Ishikawa (cell line): Measurements from ENCODE around the gene CXCL13.

Experiments
- CEBPB ChIP-seq: IDR thresholded peaks from 2 replicates; pipeline ENCODE4 v1.6.1; 2012
- CREB1 ChIP-seq: IDR thresholded peaks from 2 replicates; pipeline ENCODE4 v1.6.1; 2012; ENCODE audit warnings: low read depth
- EGR1 ChIP-seq: IDR thresholded peaks from 2 replicates; pipeline ENCODE4 v1.6.1; 2012
- EP300 ChIP-seq: IDR thresholded peaks from 2 replicates; pipeline ENCODE4 v1.6.1; 2012; ENCODE audit warnings: borderline replicate concordance
- FOXM1 ChIP-seq: IDR thresholded peaks from 2 replicates; pipeline ENCODE4 v1.6.1; 2012; ENCODE audit warnings: low read depth, borderline replicate concordance
- NFIC ChIP-seq: IDR thresholded peaks from 2 replicates; pipeline ENCODE4 v1.6.1; 2012
- RAD21 ChIP-seq: IDR thresholded peaks from 2 replicates; pipeline ENCODE4 v1.6.1; 2012; ENCODE audit warnings: low read depth
- TAF1 ChIP-seq: IDR thresholded peaks from 2 replicates; pipeline ENCODE4 v1.6.1; 2012; ENCODE audit warnings: low read depth, mild to moderate bottlenecking
- TCF12 ChIP-seq: IDR thresholded peaks from 2 replicates; pipeline ENCODE4 v1.6.1; 2012; ENCODE audit warnings: low read depth
- TEAD4 ChIP-seq: IDR thresholded peaks from 2 replicates; pipeline ENCODE4 v1.6.1; 2012
- YY1 ChIP-seq: IDR thresholded peaks from 2 replicates; pipeline ENCODE4 v1.6.1; 2012; ENCODE audit warnings: low read depth
- ZBTB7A ChIP-seq: IDR thresholded peaks from 2 replicates; pipeline ENCODE4 v1.6.1; 2012; ENCODE audit warnings: low read depth
- TF ChIP-seq, protein P1 (sequence below): IDR thresholded peaks from 2 replicates; pipeline ENCODE4 v1.6.1; 2012
- TF ChIP-seq, protein P2 (sequence below): IDR thresholded peaks from 2 replicates; pipeline ENCODE4 v1.6.1; 2012
- TF ChIP-seq, protein P3 (sequence below): IDR thresholded peaks from 2 replicates; pipeline ENCODE4 v1.6.1; 2012; ENCODE audit warnings: low read depth, mild to moderate bottlenecking

Gene CXCL13, protein sequence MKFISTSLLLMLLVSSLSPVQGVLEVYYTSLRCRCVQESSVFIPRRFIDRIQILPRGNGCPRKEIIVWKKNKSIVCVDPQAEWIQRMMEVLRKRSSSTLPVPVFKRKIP

DNA sequence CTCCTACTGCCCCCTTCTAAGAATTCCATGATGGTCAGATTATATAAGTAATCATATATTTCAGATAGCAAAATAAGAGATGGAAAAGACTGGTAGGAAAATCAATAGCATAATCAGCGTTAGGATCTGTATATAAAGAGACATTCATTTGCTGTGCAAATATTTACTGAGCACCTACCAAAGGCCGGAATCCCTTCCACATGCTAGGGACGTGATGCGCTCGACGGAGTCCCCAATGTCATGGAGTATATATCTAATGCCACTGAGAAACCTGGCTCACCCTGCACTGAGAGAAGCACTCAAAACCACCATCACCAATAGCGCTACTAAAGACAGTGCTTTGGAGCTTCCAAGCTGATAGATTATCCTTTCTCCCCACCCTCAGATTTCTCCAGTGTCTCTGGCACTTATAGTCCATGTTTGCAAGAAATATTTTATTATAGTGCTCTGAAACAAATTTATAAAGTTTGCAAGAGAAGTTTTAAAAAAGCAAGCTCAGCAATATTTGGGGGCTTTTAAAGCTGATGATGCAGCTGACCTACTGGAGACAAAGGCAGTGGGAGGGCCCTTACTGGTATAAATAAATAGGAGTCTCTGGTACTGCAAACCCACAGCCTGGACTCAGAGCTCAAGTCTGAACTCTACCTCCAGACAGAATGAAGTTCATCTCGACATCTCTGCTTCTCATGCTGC lies at the start of gene CXCL13:
Gene CXCL13, plus strand, starts transcription at position 611 of the 693 bp plus-strand sequence. Its CDS starts 46 bp downstream, at position 657.
- TF ChIP-seq RAD21, result no peak
- TF ChIP-seq TAF1, result no peak
- no peak for TF ChIP-seq EP300
- no peak for TF ChIP-seq ZBTB7A

DNA sequence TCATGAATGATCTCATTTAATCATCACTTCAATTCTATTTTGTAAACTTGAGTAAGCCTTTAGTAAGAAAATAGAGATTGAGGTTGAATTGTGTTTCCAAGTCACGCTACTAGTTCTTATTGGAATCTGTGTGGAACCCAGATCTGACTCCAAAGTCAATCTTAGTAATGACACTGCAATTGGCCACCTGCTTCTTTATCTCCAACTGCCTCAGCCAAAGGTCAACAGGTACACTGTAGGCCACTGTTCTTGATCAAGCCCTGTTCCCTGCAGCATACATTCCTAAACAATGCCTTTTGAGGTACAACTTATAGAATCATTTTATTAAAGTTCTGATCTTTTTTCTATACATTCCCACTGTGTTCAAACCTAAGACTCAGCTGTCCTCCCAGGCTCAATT lies 45.5 kb upstream of the CXCL13 start:
- TF ChIP-seq RAD21, result no peak
- TF ChIP-seq FOXM1, result no peak
- no peak for TF ChIP-seq CEBPB

DNA sequence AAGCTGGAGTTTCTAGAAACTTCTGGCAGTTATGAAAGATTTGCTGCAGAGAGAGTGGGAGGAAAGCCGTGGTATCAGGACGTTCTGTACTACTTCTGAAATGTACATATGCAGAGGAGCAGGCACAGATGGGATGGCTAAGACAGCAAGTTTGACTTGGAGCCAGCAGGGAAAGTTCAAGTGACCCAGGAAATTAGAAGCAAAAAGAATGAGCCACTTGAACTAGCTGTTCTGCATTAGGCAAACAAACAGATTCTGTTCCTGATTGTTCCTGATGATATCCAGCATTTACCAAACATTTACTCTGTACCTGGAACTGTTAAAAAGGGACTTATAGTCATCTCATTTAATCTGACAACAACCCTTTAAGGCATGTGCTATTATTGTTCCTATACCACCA lies 41.4 kb upstream of the CXCL13 start:
- TF ChIP-seq FOXM1, result no peak
- TF ChIP-seq TAF1, result no peak
- no peak for TF ChIP-seq ZBTB7A
- no peak for TF ChIP-seq TEAD4
- TF ChIP-seq, protein P1, sequence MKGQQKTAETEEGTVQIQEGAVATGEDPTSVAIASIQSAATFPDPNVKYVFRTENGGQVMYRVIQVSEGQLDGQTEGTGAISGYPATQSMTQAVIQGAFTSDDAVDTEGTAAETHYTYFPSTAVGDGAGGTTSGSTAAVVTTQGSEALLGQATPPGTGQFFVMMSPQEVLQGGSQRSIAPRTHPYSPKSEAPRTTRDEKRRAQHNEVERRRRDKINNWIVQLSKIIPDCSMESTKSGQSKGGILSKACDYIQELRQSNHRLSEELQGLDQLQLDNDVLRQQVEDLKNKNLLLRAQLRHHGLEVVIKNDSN, result no peak
- TF ChIP-seq EGR1, result no peak
- no peak for TF ChIP-seq RAD21
- no peak for TF ChIP-seq CEBPB
- no peak for TF ChIP-seq TCF12
- TF ChIP-seq YY1, result no peak
- TF ChIP-seq, protein P2, sequence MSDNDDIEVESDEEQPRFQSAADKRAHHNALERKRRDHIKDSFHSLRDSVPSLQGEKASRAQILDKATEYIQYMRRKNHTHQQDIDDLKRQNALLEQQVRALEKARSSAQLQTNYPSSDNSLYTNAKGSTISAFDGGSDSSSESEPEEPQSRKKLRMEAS, result no peak
- TF ChIP-seq EP300, result no peak
- no peak for TF ChIP-seq NFIC

DNA sequence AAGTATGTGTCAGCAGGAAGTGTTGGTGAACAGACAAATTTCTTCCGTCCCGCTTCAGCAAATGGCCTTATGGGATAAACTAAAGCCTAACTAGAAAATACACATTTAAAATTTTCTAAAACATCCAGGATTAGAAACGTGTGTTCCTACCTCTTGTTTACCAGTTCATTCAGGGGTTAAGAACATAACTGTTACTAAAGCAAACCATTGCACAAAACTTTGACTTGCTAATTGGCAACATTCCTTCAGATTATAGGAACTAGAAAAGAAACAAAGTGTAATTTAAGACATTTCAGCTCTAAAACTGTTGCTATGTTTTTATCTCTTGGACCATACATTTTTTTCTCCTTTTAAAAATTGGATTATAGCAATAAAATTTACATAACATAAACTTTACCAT lies 39.5 kb upstream of the CXCL13 start:
- TF ChIP-seq ZBTB7A, result no peak

DNA sequence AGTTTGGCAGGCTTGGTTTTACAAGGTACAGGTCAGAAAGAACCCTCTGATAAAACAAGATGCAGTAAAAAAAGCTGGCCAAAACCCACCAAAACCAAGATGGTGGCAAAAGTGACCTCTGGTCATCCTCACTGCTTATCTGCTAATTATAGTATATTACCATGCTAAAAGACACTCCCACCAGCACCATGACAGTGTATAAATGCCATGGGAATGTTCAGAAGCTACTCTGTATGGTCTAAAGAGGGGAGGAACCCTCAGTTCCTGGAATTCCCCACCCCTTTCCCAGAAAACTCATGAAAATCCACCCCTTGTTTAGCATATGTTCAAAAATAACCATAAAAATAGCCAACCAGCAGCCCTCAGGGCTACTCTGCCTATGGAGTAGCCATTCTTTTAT lies 38.1 kb upstream of the CXCL13 start:
- TF ChIP-seq TEAD4, result no peak
- no peak for TF ChIP-seq TCF12
- TF ChIP-seq, protein P2, result no peak
- no peak for TF ChIP-seq EGR1
- TF ChIP-seq, protein P3, sequence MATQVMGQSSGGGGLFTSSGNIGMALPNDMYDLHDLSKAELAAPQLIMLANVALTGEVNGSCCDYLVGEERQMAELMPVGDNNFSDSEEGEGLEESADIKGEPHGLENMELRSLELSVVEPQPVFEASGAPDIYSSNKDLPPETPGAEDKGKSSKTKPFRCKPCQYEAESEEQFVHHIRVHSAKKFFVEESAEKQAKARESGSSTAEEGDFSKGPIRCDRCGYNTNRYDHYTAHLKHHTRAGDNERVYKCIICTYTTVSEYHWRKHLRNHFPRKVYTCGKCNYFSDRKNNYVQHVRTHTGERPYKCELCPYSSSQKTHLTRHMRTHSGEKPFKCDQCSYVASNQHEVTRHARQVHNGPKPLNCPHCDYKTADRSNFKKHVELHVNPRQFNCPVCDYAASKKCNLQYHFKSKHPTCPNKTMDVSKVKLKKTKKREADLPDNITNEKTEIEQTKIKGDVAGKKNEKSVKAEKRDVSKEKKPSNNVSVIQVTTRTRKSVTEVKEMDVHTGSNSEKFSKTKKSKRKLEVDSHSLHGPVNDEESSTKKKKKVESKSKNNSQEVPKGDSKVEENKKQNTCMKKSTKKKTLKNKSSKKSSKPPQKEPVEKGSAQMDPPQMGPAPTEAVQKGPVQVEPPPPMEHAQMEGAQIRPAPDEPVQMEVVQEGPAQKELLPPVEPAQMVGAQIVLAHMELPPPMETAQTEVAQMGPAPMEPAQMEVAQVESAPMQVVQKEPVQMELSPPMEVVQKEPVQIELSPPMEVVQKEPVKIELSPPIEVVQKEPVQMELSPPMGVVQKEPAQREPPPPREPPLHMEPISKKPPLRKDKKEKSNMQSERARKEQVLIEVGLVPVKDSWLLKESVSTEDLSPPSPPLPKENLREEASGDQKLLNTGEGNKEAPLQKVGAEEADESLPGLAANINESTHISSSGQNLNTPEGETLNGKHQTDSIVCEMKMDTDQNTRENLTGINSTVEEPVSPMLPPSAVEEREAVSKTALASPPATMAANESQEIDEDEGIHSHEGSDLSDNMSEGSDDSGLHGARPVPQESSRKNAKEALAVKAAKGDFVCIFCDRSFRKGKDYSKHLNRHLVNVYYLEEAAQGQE, result no peak

DNA sequence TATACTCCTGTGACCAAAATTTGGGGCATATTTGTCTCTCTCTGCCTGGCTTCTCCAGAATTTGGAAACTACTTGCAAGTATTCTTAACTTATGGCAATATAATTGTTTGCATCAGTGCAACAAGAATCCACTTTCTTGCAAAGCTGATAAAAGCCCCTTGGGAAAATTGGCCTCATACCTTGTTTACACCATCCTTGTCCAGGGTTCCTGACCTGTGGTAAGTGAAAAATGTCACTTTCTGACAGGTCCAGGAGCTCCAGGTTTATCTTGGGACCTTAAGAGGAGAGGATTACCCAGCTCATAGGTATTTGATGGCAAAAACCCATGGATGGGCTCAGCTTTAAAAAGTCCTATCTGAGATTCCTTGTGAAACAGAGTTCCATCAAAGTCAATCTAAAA lies 29.3 kb upstream of the CXCL13 start:
- no peak for TF ChIP-seq YY1
- TF ChIP-seq RAD21, result no peak
- no peak for TF ChIP-seq CREB1

DNA sequence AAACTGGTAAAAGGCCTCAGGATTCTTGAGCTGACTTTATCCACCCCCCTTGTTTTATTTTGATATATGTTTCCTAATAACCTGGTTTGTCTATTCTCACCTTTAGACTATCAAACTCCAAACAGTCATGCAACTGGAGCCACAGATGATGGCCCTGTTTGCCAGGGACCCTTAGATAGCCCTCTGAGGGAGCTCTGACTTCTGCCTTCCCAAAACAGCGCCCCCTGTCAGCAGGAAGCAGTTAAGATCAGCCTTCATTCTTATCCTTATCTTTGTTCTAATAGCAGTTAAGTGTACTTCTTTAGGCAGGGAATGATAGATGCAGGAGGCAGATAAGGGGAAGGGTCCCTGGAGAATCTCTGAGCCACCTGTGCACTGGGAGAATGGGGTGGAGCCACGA lies 27.5 kb upstream of the CXCL13 start:
- no peak for TF ChIP-seq NFIC
- no peak for TF ChIP-seq CEBPB
- no peak for TF ChIP-seq CREB1
- TF ChIP-seq, protein P2, result no peak
- TF ChIP-seq, protein P3, result no peak
- TF ChIP-seq TCF12, result no peak
- TF ChIP-seq TAF1, result no peak
- TF ChIP-seq, protein P1, result no peak
- no peak for TF ChIP-seq EGR1
- TF ChIP-seq EP300, result no peak
- no peak for TF ChIP-seq FOXM1
- TF ChIP-seq ZBTB7A, result no peak
- no peak for TF ChIP-seq RAD21
- no peak for TF ChIP-seq YY1
- TF ChIP-seq TEAD4, result no peak
